SK-N-SH (cell line): ENCODE results near the gene BACE2. TPM values are rescaled to one million over a fixed set of nuclear protein-coding genes. Genes with fewer than 3 reads are reported as not detected.

Experiments
- CTCF ChIA-PET: fragments of 300-600, 350-600 bp; formaldehyde crosslinking; extraction: SDS; loops from one replicate; lab custom pipeline; 2021; lab: Yijun Ruan, JAX
- POLR2A ChIA-PET: fragments of 350-600 bp; sonication (Branson Sonifier 250); formaldehyde crosslinking; extraction: SDS; loops from one replicate; lab custom pipeline; 2020; ENCODE audit warnings: antibody characterized with exemption, inconsistent platforms; lab: Yijun Ruan, JAX
- DNase-seq: peaks from one replicate; pipeline ENCODE4 v3.0.0; 2012
- H2AFZ ChIP-seq: fragments of 200-600 bp; sonication (generic); 2 replicates; pipeline ENCODE4 v1.8.1; 2016; ENCODE audit warnings: antibody characterized with exemption, mild to moderate bottlenecking, low read depth
- H3F3A ChIP-seq: fragments of 200-600 bp; sonication (generic); replicated peaks from 2 replicates; pipeline ENCODE3; 2016; ENCODE audit warnings: antibody characterized with exemption, mild to moderate bottlenecking; ENCODE audit not compliant: insufficient read depth
- H3K27ac ChIP-seq, 2 experiments: fragments of 200-500 bp in 1 of 2; fragments of 200-600 bp in 1 of 2; sonication (Bioruptor generic) in 1 of 2; sonication (generic), shearing (Covaris generic) in 1 of 2; 2 replicates each; pipeline versions ENCODE4 v1.5.1 to v1.6.1; 2014 to 2016; ENCODE audit warnings: low read depth in 2 of 2, inconsistent platforms in 1 of 2, low read length in 1 of 2, mild to moderate bottlenecking in 1 of 2, mixed read lengths in 1 of 2
- H3K27me3 ChIP-seq: fragments of 200-600 bp; sonication (generic), shearing (Covaris generic); 2 replicates; pipeline ENCODE4 v1.6.1; 2016; ENCODE audit warnings: mixed run types; ENCODE audit not compliant: insufficient read depth
- H3K36me3 ChIP-seq, 2 experiments: fragments of 200-500 bp in 1 of 2; fragments of 200-600 bp in 1 of 2; sonication (Bioruptor generic) in 1 of 2; sonication (generic) in 1 of 2; replicated peaks in 1 of 2; 2 replicates each; pipeline versions ENCODE3 to v1.5.1; 2014 to 2016; ENCODE audit warnings: low read length in 1 of 2, mild to moderate bottlenecking in 1 of 2; ENCODE audit not compliant: insufficient read depth in 2 of 2, control insufficient read depth in 1 of 2
- H3K4me1 ChIP-seq, 2 experiments: fragments of 200-500 bp in 1 of 2; fragments of 200-600 bp in 1 of 2; sonication (Bioruptor generic) in 1 of 2; sonication (generic), shearing (Covaris generic) in 1 of 2; 2 replicates each; pipeline versions ENCODE4 v1.5.1 to v1.6.1; 2014 to 2016; ENCODE audit warnings: low read depth in 1 of 2, low read length in 1 of 2, mixed run types in 1 of 2; ENCODE audit not compliant: insufficient read depth in 2 of 2, control insufficient read depth in 1 of 2
- H3K4me2 ChIP-seq: fragments of 200-600 bp; sonication (generic), shearing (Covaris generic); 2 replicates; pipeline ENCODE4 v1.6.1; 2017; ENCODE audit warnings: mixed run types
- H3K4me3 ChIP-seq, 2 experiments: fragments of 200-500 bp in 1 of 2; fragments of 200-600 bp in 1 of 2; sonication (Bioruptor generic) in 1 of 2; sonication (generic), shearing (Covaris generic) in 1 of 2; 2 replicates each; pipeline versions ENCODE4 v1.5.1 to v1.8.1; 2014 to 2016; ENCODE audit warnings: low read depth in 2 of 2, inconsistent platforms in 1 of 2, low read length in 1 of 2, mild to moderate bottlenecking in 1 of 2, mixed read lengths in 1 of 2, moderate library complexity in 1 of 2
- H3K79me2 ChIP-seq: fragments of 200-600 bp; sonication (generic); 2 replicates; pipeline ENCODE4 v1.8.1; 2017; ENCODE audit warnings: mild to moderate bottlenecking; ENCODE audit not compliant: insufficient read depth
- H3K9ac ChIP-seq: fragments of 200-600 bp; sonication (generic); 2 replicates; pipeline ENCODE4 v1.6.1; 2017; ENCODE audit warnings: mixed run types
- H3K9me2 ChIP-seq: fragments of 200-600 bp; sonication (generic); 2 replicates; pipeline ENCODE4 v1.6.1; 2017; ENCODE audit warnings: mixed run types
- H3K9me3 ChIP-seq: fragments of 200-600 bp; sonication (generic); 2 replicates; pipeline ENCODE4 v1.6.1; 2017; ENCODE audit warnings: mixed run types, mild to moderate bottlenecking, moderate library complexity
- H4K20me1 ChIP-seq: fragments of 200-600 bp; sonication (generic); 2 replicates; pipeline ENCODE4 v1.6.1; 2017; ENCODE audit warnings: mild to moderate bottlenecking, mixed run types; ENCODE audit not compliant: insufficient read depth
- CHD2 ChIP-seq: fragments of 150-350 bp; IDR thresholded peaks from 2 replicates; pipeline ENCODE4 v1.6.1; 2018; ENCODE audit warnings: low read length; ENCODE audit not compliant: partially characterized antibody
- EP300 ChIP-seq, 2 experiments: IDR thresholded peaks; 2 replicates each; pipeline versions ENCODE4 v1.4.0 to v1.6.1; 2012; ENCODE audit warnings: borderline replicate concordance in 1 of 2, low read depth in 1 of 2, low read length in 1 of 2
- EZH2phosphoT487 ChIP-seq: fragments of 200-600 bp; sonication (generic); IDR thresholded peaks from 2 replicates; pipeline ENCODE4 v1.6.1; 2017; ENCODE audit warnings: low read depth, mixed run types, mild to moderate bottlenecking, antibody characterized with exemption, moderate library complexity, borderline replicate concordance
- FOXM1 ChIP-seq: IDR thresholded peaks from 2 replicates; pipeline ENCODE4 v1.4.0; 2012; ENCODE audit warnings: low read depth, mild to moderate bottlenecking
- GABPA ChIP-seq: IDR thresholded peaks from 2 replicates; pipeline ENCODE4 v1.4.0; 2012; ENCODE audit warnings: low read depth, mild to moderate bottlenecking
- JUND ChIP-seq: IDR thresholded peaks from 2 replicates; pipeline ENCODE4 v1.4.0; 2012
- MEF2A ChIP-seq: IDR thresholded peaks from 2 replicates; pipeline ENCODE4 v1.4.0; 2012; ENCODE audit warnings: low read depth, borderline replicate concordance
- MXI1 ChIP-seq: IDR thresholded peaks from 2 replicates; pipeline ENCODE4 v1.6.1; 2012; ENCODE audit warnings: mild to moderate bottlenecking, low read depth, low read length, improper control_type of control experiment
- POLR2AphosphoS5 ChIP-seq: IDR thresholded peaks from 2 replicates; pipeline ENCODE4 v1.6.1; 2012; ENCODE audit warnings: low read depth, low read length
- RAD21 ChIP-seq: IDR thresholded peaks from 2 replicates; pipeline ENCODE4 v1.6.1; 2012; ENCODE audit warnings: mild to moderate bottlenecking, low read length
- RCOR1 ChIP-seq: fragments of 150-350 bp; IDR thresholded peaks from 2 replicates; pipeline ENCODE4 v1.6.1; 2017; ENCODE audit warnings: antibody characterized with exemption, low read length
- RFX5 ChIP-seq: IDR thresholded peaks from 2 replicates; pipeline ENCODE4 v1.6.1; 2012; ENCODE audit warnings: mild to moderate bottlenecking, improper control_type of control experiment, low read length
- SIN3A ChIP-seq: IDR thresholded peaks from 2 replicates; pipeline ENCODE4 v1.6.1; 2012; ENCODE audit warnings: low read depth, mild to moderate bottlenecking, low read length, moderate library complexity, borderline replicate concordance
- TCF12 ChIP-seq: IDR thresholded peaks from 2 replicates; pipeline ENCODE4 v1.4.0; 2012
- WGBS: methylation state at CpG from one replicate; pipeline ENCODE4 v1.1.6; 2017; ENCODE audit warnings: low lambda C conversion rate; 5-methylcytosine and 5-hydroxymethylcytosine counted together
- polyA plus RNA-seq, 3 experiments: library from polyadenylated mRNA; depleted of rRNA; stranded (reverse); fragments of >200 nt; gene quantifications; 2 replicates each; pipeline ENCODE4 v1.2.3, GENCODE V29; 2012
- TF ChIP-seq, protein P1 (sequence below): IDR thresholded peaks from 2 replicates; pipeline ENCODE4 v1.4.0; 2012; ENCODE audit warnings: low read depth, borderline replicate concordance
- TF ChIP-seq, protein P2 (sequence below): IDR thresholded peaks from 2 replicates; pipeline ENCODE4 v1.4.0; 2012; ENCODE audit warnings: low read depth
- TF ChIP-seq, protein P3 (sequence below): IDR thresholded peaks from 2 replicates; pipeline ENCODE4 v1.6.1; 2012; ENCODE audit warnings: mild to moderate bottlenecking, low read depth, low read length, moderate library complexity

BACE2 gene
- polyA plus RNA-seq, 1 of the 3 experiments (the other 2 are of a cell fraction) = 23.4 TPM

DNA sequence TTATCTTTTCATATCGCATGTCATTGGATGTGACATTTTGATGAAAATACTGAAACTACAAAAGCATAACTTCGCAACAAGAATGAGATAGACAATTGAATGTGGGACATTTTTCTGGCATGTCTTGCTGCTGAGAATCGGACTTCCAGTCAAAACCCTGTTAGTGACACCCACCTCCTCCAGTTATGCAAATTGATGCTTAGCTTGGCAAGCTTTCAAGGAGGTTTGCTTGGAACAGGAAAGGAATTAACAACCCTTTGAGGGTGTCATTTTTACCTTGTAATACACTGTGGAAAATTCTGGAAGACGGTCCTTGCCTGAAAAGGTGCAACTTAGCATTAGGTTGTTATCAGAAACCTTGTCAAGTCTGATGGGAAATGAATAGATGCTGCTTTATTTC, 109.9 kb downstream of the BACE2 start:
- no peaks in the 10 kb centered on the region for H3K4me1 ChIP-seq
- no peak overlapping the region for H2AFZ ChIP-seq
- CTCF ChIA-PET = no interaction called here
- H3K4me2 ChIP-seq = no peak overlapping the region
- H3K27me3 ChIP-seq = peaks cover 20% of the 10 kb centered on the region; the same call in 1 of the 2 replicates
- no peak overlapping the region for H3K9ac ChIP-seq
- no peaks in the 10 kb centered on the region for H3K9me2 ChIP-seq
- H3K4me3 ChIP-seq = no peak overlapping the region
- no peak for DNase-seq
- TF ChIP-seq RCOR1 (no peak), MXI1 (no peak), TCF12 (no peak), JUND (no peak), EZH2phosphoT487 (no peak), CHD2 (no peak)
- TF ChIP-seq, protein P1, sequence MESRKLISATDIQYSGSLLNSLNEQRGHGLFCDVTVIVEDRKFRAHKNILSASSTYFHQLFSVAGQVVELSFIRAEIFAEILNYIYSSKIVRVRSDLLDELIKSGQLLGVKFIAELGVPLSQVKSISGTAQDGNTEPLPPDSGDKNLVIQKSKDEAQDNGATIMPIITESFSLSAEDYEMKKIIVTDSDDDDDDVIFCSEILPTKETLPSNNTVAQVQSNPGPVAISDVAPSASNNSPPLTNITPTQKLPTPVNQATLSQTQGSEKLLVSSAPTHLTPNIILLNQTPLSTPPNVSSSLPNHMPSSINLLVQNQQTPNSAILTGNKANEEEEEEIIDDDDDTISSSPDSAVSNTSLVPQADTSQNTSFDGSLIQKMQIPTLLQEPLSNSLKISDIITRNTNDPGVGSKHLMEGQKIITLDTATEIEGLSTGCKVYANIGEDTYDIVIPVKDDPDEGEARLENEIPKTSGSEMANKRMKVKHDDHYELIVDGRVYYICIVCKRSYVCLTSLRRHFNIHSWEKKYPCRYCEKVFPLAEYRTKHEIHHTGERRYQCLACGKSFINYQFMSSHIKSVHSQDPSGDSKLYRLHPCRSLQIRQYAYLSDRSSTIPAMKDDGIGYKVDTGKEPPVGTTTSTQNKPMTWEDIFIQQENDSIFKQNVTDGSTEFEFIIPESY = no peak
- TF ChIP-seq, protein P2, sequence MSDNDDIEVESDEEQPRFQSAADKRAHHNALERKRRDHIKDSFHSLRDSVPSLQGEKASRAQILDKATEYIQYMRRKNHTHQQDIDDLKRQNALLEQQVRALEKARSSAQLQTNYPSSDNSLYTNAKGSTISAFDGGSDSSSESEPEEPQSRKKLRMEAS = no peak
- TF ChIP-seq, protein P3, sequence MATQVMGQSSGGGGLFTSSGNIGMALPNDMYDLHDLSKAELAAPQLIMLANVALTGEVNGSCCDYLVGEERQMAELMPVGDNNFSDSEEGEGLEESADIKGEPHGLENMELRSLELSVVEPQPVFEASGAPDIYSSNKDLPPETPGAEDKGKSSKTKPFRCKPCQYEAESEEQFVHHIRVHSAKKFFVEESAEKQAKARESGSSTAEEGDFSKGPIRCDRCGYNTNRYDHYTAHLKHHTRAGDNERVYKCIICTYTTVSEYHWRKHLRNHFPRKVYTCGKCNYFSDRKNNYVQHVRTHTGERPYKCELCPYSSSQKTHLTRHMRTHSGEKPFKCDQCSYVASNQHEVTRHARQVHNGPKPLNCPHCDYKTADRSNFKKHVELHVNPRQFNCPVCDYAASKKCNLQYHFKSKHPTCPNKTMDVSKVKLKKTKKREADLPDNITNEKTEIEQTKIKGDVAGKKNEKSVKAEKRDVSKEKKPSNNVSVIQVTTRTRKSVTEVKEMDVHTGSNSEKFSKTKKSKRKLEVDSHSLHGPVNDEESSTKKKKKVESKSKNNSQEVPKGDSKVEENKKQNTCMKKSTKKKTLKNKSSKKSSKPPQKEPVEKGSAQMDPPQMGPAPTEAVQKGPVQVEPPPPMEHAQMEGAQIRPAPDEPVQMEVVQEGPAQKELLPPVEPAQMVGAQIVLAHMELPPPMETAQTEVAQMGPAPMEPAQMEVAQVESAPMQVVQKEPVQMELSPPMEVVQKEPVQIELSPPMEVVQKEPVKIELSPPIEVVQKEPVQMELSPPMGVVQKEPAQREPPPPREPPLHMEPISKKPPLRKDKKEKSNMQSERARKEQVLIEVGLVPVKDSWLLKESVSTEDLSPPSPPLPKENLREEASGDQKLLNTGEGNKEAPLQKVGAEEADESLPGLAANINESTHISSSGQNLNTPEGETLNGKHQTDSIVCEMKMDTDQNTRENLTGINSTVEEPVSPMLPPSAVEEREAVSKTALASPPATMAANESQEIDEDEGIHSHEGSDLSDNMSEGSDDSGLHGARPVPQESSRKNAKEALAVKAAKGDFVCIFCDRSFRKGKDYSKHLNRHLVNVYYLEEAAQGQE = no peak
- TF ChIP-seq, all 33 proteins: peak for 0
- Histone ChIP-seq H3K79me2 (no peaks in the 10 kb centered on the region), H3F3A (no peaks in the 10 kb centered on the region), H3K9me3 (no peaks in the 10 kb centered on the region), H3K36me3 (no peaks in the 10 kb centered on the region), H3K27ac (no peak overlapping the region), H4K20me1 (no peaks in the 10 kb centered on the region)
- WGBS = 65% methylated on average over 4 of the region's 4 CpGs
- POLR2A ChIA-PET = no interaction called here

DNA sequence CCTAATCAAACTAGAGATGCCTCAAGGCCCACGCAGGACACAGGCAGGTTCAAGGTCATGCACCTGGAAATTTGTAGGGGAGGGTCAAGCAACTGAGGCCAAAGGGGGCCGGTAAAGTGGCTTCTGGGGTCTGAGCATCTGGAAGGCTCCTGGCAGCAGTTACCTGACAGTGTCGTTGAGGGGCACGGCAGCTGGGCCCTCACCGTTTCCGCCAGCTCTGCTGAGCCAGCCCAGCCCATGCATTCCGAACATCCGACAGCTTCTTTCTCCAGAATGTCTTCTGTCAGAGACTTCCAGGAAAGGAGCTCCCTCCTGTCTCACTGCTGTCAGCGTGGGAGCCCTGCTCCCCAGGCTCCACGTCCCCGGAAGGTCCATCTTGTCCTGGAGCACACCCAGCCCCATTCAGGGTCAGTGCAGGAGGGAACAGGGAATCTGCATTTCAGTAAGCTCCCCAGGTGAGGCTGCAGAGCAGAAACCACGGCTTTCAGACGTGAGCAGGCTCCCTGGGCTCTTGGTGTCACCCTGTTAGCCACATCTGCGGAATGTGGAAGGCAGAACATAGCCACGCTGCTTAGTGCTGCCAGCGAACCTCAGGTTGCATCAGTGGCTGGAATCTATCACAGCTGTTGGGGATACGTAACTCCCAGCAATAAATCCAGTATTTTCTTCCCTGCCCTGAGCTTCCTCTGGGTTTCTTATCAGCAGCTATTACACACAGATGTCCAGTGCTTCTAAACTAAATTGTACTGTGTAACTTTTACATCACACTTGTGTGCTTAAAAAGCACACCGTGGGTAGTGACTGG, 112.4 kb downstream of the BACE2 start:
- Histone ChIP-seq H3K4me3 (no peak overlapping the region), H3K9ac (no peak overlapping the region), H3K4me1 (no peaks in the 10 kb centered on the region), H3K79me2 (no peaks in the 10 kb centered on the region), H3F3A (no peaks in the 10 kb centered on the region), H3K9me3 (no peaks in the 10 kb centered on the region), H3K27ac (no peak overlapping the region), H3K27me3 (peaks cover 20% of the 10 kb centered on the region; the same call in 1 of the 2 replicates), H3K36me3 (no peaks in the 10 kb centered on the region), H3K4me2 (no peak overlapping the region), H3K9me2 (no peaks in the 10 kb centered on the region), H2AFZ (no peak overlapping the region), H4K20me1 (no peaks in the 10 kb centered on the region)
- TF ChIP-seq, protein P2 = no peak
- TF ChIP-seq RFX5 (no peak), GABPA (no peak), FOXM1 (no peak), EP300 (IDR thresholded peaks at IDR 0.05; ENCODE audit: borderline replicate concordance in 1 of 2, low read depth in 1 of 2, low read length in 1 of 2) (no peak), POLR2AphosphoS5 (no peak), TCF12 (no peak), RAD21 (no peak), EZH2phosphoT487 (no peak), MEF2A (no peak), SIN3A (no peak)
- POLR2A ChIA-PET = no interaction called here
- 36% methylated on average over 15 of the region's 18 CpGs for WGBS
- CTCF ChIA-PET = interaction anchor here (0.9 to 7.1 kb wide), 2 partner anchors 177 to 827 kb away, joined by 3 to 122 read pairs; no protein-coding TSS in a partner anchor
- no peak for DNase-seq
